Activated naive CD4-positive, alpha-beta T cell treated with anti-CD3 and anti-CD28 coated beads, Interleukin-2, amount 10 ng/mL, durations not matched to agents 7 days and 5 days (primary cell): Measurements from ENCODE around the gene GOSR2.

Source experiments
- CTCF ChIA-PET: fragments of 350-600 bp; sonication (Branson Sonifier 250); formaldehyde crosslinking; loops from one replicate; lab custom pipeline; 2021; ENCODE audit warnings: antibody characterized with exemption; lab: Charles Lee
- DNase-seq: peaks from one replicate; pipeline ENCODE4 v3.0.0-alpha.2; 2020
- H3K27ac Mint-ChIP-seq: one replicate; pipeline ENCODE4 v1.8.0; 2021; ENCODE audit warnings: mild to moderate bottlenecking, moderate library complexity, mixed read lengths
- H3K27me3 Mint-ChIP-seq: one replicate; pipeline ENCODE4 v1.8.0; 2021; ENCODE audit warnings: mild to moderate bottlenecking, mixed read lengths
- H3K36me3 Mint-ChIP-seq: one replicate; pipeline ENCODE4 v1.8.0; 2021; ENCODE audit warnings: mixed read lengths
- H3K4me1 Mint-ChIP-seq: one replicate; pipeline ENCODE4 v1.8.0; 2021; ENCODE audit warnings: mixed read lengths
- H3K4me3 Mint-ChIP-seq: one replicate; pipeline ENCODE4 v1.8.0; 2021; ENCODE audit warnings: mild to moderate bottlenecking, moderate library complexity, mixed read lengths
- H3K9me3 Mint-ChIP-seq: one replicate; pipeline ENCODE4 v1.8.0; 2021; ENCODE audit warnings: mixed read lengths

GOSR2 gene

GRCh38 chr17:46928467-46929261, 5.7 kb downstream of the GOSR2 start:
- peak overlapping the region; percentile 22 for H3K27ac Mint-ChIP-seq
- H3K9me3 Mint-ChIP-seq: no peaks in the 10 kb centered on the region
- H3K36me3 Mint-ChIP-seq: peaks cover 44% of the 10 kb centered on the region
- H3K4me1 Mint-ChIP-seq: peaks cover 46% of the 10 kb centered on the region
- CTCF ChIA-PET: no interaction called here
- DNase-seq: no peak
- no peaks in the 10 kb centered on the region for H3K27me3 Mint-ChIP-seq
- no peak overlapping the region for H3K4me3 Mint-ChIP-seq

GRCh38 chr17:46929413-46929812, 6.5 kb downstream of the GOSR2 start:
- no peak for DNase-seq
- H3K4me1 Mint-ChIP-seq: peaks cover 38% of the 10 kb centered on the region
- no peaks in the 10 kb centered on the region for H3K9me3 Mint-ChIP-seq
- peaks cover 50% of the 10 kb centered on the region for H3K36me3 Mint-ChIP-seq
- CTCF ChIA-PET: no interaction called here
- no peak overlapping the region for H3K4me3 Mint-ChIP-seq
- no peak overlapping the region for H3K27ac Mint-ChIP-seq
- H3K27me3 Mint-ChIP-seq: no peaks in the 10 kb centered on the region

GRCh38 chr17:46930051-46930450, 7.1 kb downstream of the GOSR2 start:
- Mint-ChIP-seq H3K4me1 (peaks cover 33% of the 10 kb centered on the region), H3K36me3 (peaks cover 55% of the 10 kb centered on the region), H3K9me3 (no peaks in the 10 kb centered on the region), H3K27ac (no peak overlapping the region), H3K4me3 (no peak overlapping the region), H3K27me3 (no peaks in the 10 kb centered on the region)
- CTCF ChIA-PET: no interaction called here
- DNase-seq: no peak

GRCh38 chr17:46931596-46931995, 8.6 kb downstream of the GOSR2 start:
- Mint-ChIP-seq H3K4me1 (peaks cover 20% of the 10 kb centered on the region), H3K4me3 (no peak overlapping the region), H3K27ac (no peak overlapping the region), H3K36me3 (peaks cover 57% of the 10 kb centered on the region), H3K9me3 (no peaks in the 10 kb centered on the region), H3K27me3 (no peaks in the 10 kb centered on the region)
- DNase-seq: no peak
- CTCF ChIA-PET: no interaction called here

GRCh38 chr17:46935658-46936266, 12.8 kb downstream of the GOSR2 start:
- Mint-ChIP-seq H3K27me3 (no peaks in the 10 kb centered on the region), H3K27ac (no peak overlapping the region), H3K4me3 (no peak overlapping the region), H3K9me3 (no peaks in the 10 kb centered on the region), H3K36me3 (peaks cover 68% of the 10 kb centered on the region), H3K4me1 (no peaks in the 10 kb centered on the region)
- CTCF ChIA-PET: interaction anchor here (1.0 kb wide), 1 partner anchor 12 kb away, joined by 3 read pairs; no protein-coding TSS in a partner anchor
- DNase-seq: no peak

GRCh38 chr17:46940692-46941404, 17.9 kb downstream of the GOSR2 start:
- no peak overlapping the region for H3K27ac Mint-ChIP-seq
- no peaks in the 10 kb centered on the region for H3K27me3 Mint-ChIP-seq
- peak; percentile 83 for DNase-seq
- no peak overlapping the region for H3K4me3 Mint-ChIP-seq
- H3K9me3 Mint-ChIP-seq: no peaks in the 10 kb centered on the region
- H3K4me1 Mint-ChIP-seq: peaks cover 17% of the 10 kb centered on the region
- peaks cover 36% of the 10 kb centered on the region for H3K36me3 Mint-ChIP-seq
- CTCF ChIA-PET: interaction anchor here (0.6 to 4.7 kb wide), 15 partner anchors 15 to 375 kb away, joined by 3 to 34 read pairs (median 5); no protein-coding TSS in a partner anchor

- no peaks in the 10 kb centered on the region for H3K27me3 Mint-ChIP-seq
- peaks cover 17% of the 10 kb centered on the region for H3K4me1 Mint-ChIP-seq
- peak; percentile 69 for DNase-seq
- H3K36me3 Mint-ChIP-seq: peaks cover 25% of the 10 kb centered on the region
- H3K4me3 Mint-ChIP-seq: no peak overlapping the region
- no peaks in the 10 kb centered on the region for H3K9me3 Mint-ChIP-seq
- CTCF ChIA-PET: interaction anchor here (0.7 to 4.7 kb wide), 22 partner anchors 9 to 373 kb away, joined by 3 to 34 read pairs (median 4); no protein-coding TSS in a partner anchor
- H3K27ac Mint-ChIP-seq: no peak overlapping the region
Observed at GRCh38 chr17:46942441-46943217, 19.7 kb downstream of the GOSR2 start.

- Mint-ChIP-seq H3K36me3 (peaks cover 23% of the 10 kb centered on the region), H3K9me3 (no peaks in the 10 kb centered on the region), H3K27ac (no peak overlapping the region), H3K4me1 (peaks cover 17% of the 10 kb centered on the region), H3K4me3 (no peak overlapping the region), H3K27me3 (no peaks in the 10 kb centered on the region)
- CTCF ChIA-PET: interaction anchor here (0.7 to 4.7 kb wide), 16 partner anchors 8 to 372 kb away, joined by 3 to 34 read pairs (median 6); no protein-coding TSS in a partner anchor
- no peak for DNase-seq
Observed at GRCh38 chr17:46943218-46943500, 20.2 kb downstream of the GOSR2 start.

GRCh38 chr17:46943501-46944393, 20.8 kb downstream of the GOSR2 start:
- CTCF ChIA-PET: interaction anchor here (1.1 to 3.4 kb wide), 4 partner anchors 16 to 57 kb away, joined by 3 to 31 read pairs (median 6); no protein-coding TSS in a partner anchor
- H3K36me3 Mint-ChIP-seq: peaks cover 18% of the 10 kb centered on the region
- peak overlapping the region; percentile 37 for H3K27ac Mint-ChIP-seq

GRCh38 chr17:46944931-46945330, 22.0 kb downstream of the GOSR2 start:
- H3K27ac Mint-ChIP-seq: no peak overlapping the region
- peaks cover 9% of the 10 kb centered on the region for H3K36me3 Mint-ChIP-seq
- H3K27me3 Mint-ChIP-seq: no peaks in the 10 kb centered on the region
- H3K9me3 Mint-ChIP-seq: no peaks in the 10 kb centered on the region
- CTCF ChIA-PET: no interaction called here
- peaks cover 17% of the 10 kb centered on the region for H3K4me1 Mint-ChIP-seq
- no peak overlapping the region for H3K4me3 Mint-ChIP-seq
- DNase-seq: no peak

More at GRCh38 chr17:46943501-46944393, 20.8 kb downstream of the GOSR2 start:
- H3K4me3 Mint-ChIP-seq: no peak overlapping the region
- H3K9me3 Mint-ChIP-seq: no peaks in the 10 kb centered on the region
- no peak for DNase-seq
- H3K4me1 Mint-ChIP-seq: peaks cover 17% of the 10 kb centered on the region
- H3K27me3 Mint-ChIP-seq: no peaks in the 10 kb centered on the region

GRCh38 chr17:46947216-46947615, 24.3 kb downstream of the GOSR2 start:
- peaks cover 17% of the 10 kb centered on the region for H3K4me1 Mint-ChIP-seq
- H3K27me3 Mint-ChIP-seq: peaks cover 4% of the 10 kb centered on the region
- no peaks in the 10 kb centered on the region for H3K9me3 Mint-ChIP-seq
- peaks cover 1% of the 10 kb centered on the region for H3K36me3 Mint-ChIP-seq
- peak overlapping the region; percentile 65 for H3K27ac Mint-ChIP-seq
- DNase-seq: no peak
- H3K4me3 Mint-ChIP-seq: no peak overlapping the region
- CTCF ChIA-PET: interaction anchor here (0.7 kb wide), 1 partner anchor 12 kb away, joined by 3 read pairs; no protein-coding TSS in a partner anchor

- peaks cover 4% of the 10 kb centered on the region for H3K27me3 Mint-ChIP-seq
- H3K4me1 Mint-ChIP-seq: peaks cover 5% of the 10 kb centered on the region
- H3K36me3 Mint-ChIP-seq: no peaks in the 10 kb centered on the region
- H3K4me3 Mint-ChIP-seq: no peak overlapping the region
- H3K27ac Mint-ChIP-seq: no peak overlapping the region
- DNase-seq: no peak
- CTCF ChIA-PET: no interaction called here
- no peaks in the 10 kb centered on the region for H3K9me3 Mint-ChIP-seq
Observed at GRCh38 chr17:46948544-46948943, 25.6 kb downstream of the GOSR2 start.
